Spinal cord (tissue), 10 donors: ENCODE data around the gene USP48. TPM values are rescaled to one million over a fixed set of nuclear protein-coding genes. Genes with fewer than 3 reads are reported as not detected.

ENCODE experiments used
- DNase-seq, 6 donors: peaks; one replicate each; pipeline versions ENCODE4 v3.0.0 to v3.0.0-alpha.2; 2013 to 2015; ENCODE audit warnings: low spot score in 6 of 6, low read depth in 4 of 6
- H3K27ac ChIP-seq: one replicate; pipeline ENCODE4 v1.5.1; 2013; ENCODE audit warnings: low read depth, low read length, control low read depth
- H3K27me3 ChIP-seq: one replicate; pipeline ENCODE4 v1.6.1; 2013; ENCODE audit warnings: low read length; ENCODE audit not compliant: control insufficient read depth, insufficient read depth
- H3K36me3 ChIP-seq: one replicate; pipeline ENCODE4 v1.6.1; 2013; ENCODE audit warnings: low read length; ENCODE audit not compliant: control insufficient read depth, insufficient read depth
- H3K4me1 ChIP-seq: one replicate; pipeline ENCODE4 v1.6.1; 2013; ENCODE audit warnings: low read length; ENCODE audit not compliant: control insufficient read depth, insufficient read depth
- H3K4me3 ChIP-seq: one replicate; pipeline ENCODE4 v1.5.1; 2013; ENCODE audit warnings: low read depth, low read length, control low read depth
- H3K9me3 ChIP-seq: one replicate; pipeline ENCODE4 v1.6.1; 2013; ENCODE audit warnings: low read length; ENCODE audit not compliant: control insufficient read depth, insufficient read depth
- WGBS: methylation state at CpG from one replicate; pipeline ENCODE4 v1.1.5; 2013; ENCODE audit warnings: missing lambda C conversion rate; ENCODE audit not compliant: insufficient coverage; 5-methylcytosine and 5-hydroxymethylcytosine counted together
- polyA plus RNA-seq, 2 donors: library from polyadenylated mRNA; unstranded; fragments of 120-200 nt; gene quantifications; one replicate each; pipeline ENCODE4 v1.2.1, GENCODE V29; 2013; ENCODE audit not compliant: insufficient read length in 2 of 2
- total RNA-seq, 2 donors: library from RNA; depleted of rRNA in 1 of 2; stranded (reverse); fragments of 120-200 nt in 1 of 2; fragments of >200 nt in 1 of 2; gene quantifications; one replicate each; pipeline versions ENCODE4 v1.2.3 to v1.2.4, GENCODE V29; 2013 to 2014
- donor health status: healthy.

The USP48 gene
- total and polyA plus RNA-seq, 4 donors: 41.0 to 76.3 (median 61.9) TPM

DNA sequence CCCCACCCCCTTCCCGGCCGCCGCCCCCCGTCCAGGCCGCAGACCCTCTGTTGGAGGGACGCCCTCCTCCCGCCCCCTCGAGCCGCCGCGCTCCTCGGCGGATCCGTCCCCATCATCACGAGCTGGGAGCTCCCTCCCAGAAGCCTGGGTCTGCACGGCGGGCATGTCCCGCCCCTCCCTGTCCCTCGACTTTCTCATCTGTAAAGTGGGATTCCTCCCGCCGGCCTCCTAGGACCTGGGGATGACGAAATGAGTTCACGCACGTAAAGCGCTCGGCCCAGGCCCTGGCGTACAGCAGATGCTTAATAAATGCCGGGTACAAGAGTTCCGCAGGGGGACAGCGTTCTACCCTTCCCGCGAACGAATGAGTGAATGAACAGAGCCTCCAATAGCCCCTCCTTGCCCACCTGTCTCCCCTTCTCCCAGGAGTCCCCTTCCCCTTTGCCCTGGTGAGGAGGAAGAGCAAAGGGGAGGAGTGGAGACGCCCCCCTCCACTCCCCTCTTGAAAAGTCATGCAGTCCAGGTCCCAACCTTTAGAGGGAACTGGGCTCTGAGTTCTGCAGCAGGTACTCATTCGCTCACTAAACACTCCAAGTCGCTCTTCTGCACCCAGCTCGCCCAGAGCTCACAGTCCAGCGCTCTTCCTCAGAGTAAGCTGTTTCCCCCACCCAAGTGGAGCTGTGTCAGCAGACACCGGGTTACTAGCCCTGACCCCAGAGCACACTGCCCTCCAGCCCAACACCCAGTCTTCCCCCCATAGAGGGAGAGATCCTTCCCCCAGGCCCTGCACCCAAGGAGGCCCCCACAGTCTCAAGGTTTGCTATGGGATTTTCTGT, 130.6 kb downstream of the USP48 start:
- no peaks in the 10 kb centered on the region for H3K27me3 ChIP-seq
- peaks cover 22% of the 10 kb centered on the region for H3K36me3 ChIP-seq
- WGBS: 19% methylated on average over 20 of the region's 39 CpGs
- H3K4me3 ChIP-seq: peak overlapping the region; percentile 36
- peak in 1 of 6 donors; percentile 45 for DNase-seq
- H3K9me3 ChIP-seq: no peaks in the 10 kb centered on the region
- H3K27ac ChIP-seq: peak overlapping the region; percentile 94
- H3K4me1 ChIP-seq: peaks cover 87% of the 10 kb centered on the region

DNA sequence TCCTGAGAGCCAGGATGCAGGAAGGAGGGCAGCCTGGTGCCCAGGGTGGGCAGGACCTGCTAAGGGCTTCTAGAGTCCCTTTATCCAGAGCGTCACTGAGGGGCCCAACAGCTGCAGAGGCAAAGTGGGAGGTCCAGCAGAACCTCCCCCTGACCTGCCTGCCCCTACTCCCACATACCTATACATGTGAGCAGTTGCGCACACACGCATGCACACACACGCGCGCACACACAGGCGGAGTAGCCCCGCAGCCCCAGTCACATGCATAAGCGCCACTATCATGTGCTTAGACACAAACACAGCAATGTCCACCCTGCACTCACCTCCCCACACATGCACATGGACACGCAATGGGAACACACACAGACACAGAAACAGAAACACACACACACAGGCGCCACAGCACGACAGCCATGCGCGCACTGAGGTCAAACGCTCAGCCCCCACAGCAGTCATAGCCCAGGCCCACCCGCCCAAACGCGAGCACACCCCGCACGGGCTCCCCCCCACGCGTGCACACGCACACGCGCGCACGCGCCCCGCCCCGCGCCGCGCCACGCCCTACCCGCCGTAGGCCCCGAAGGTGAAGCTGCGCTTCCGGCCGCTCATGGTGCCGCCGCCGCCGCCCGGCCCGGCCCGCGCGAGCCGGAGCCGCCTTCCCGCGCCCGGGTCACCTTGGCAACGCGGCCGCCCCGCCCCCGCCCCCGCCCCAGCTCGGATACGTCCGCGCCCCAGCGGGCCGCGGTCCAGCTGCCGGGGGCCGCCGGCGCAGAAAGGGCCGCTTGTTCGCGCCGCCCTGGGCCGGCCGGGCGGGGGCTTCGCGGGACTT, 131.5 kb downstream of the USP48 start:
- 2% methylated on average over 74 of the region's 80 CpGs for WGBS
- peak in 3 of 6 donors; percentile 59 to 89 (median 86) for DNase-seq

DNA sequence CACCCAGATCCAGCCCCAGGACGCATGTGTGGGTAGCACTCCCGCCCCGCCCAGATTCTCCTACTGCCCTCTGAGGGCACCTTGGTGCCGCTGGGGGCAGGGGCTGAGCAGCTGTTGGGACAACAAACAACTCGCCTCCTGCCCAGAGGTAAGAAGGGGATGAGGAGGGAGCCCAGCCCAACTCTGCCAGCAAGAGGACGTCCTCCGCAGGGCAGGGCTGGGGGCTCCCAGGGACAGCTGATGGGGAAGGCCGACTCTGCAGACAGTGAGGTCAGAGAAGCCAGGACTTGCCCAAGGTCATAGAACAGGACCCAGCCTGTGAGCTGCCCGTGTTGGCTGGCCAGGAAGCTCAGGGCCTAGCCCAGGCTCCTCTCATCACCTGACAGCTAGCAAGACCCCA, 132.5 kb downstream of the USP48 start:
- H3K4me1 ChIP-seq: peaks cover 77% of the 10 kb centered on the region
- 75% methylated on average over 6 of the region's 9 CpGs for whole genome bisulfite sequencing
- H3K27me3 ChIP-seq: no peaks in the 10 kb centered on the region
- peak overlapping the region; percentile 50 for H3K4me3 ChIP-seq
- H3K27ac ChIP-seq: peak overlapping the region; percentile 80
- H3K36me3 ChIP-seq: peaks cover 29% of the 10 kb centered on the region
- DNase-seq: no peak
- no peaks in the 10 kb centered on the region for H3K9me3 ChIP-seq

More for the DNA sequence above, 131.5 kb downstream of the USP48 start:
- Histone ChIP-seq H3K36me3 (peaks cover 22% of the 10 kb centered on the region), H3K9me3 (no peaks in the 10 kb centered on the region), H3K27ac (peak overlapping the region; percentile 80), H3K4me1 (peaks cover 78% of the 10 kb centered on the region), H3K4me3 (peak overlapping the region; percentile 50), H3K27me3 (no peaks in the 10 kb centered on the region)

DNA sequence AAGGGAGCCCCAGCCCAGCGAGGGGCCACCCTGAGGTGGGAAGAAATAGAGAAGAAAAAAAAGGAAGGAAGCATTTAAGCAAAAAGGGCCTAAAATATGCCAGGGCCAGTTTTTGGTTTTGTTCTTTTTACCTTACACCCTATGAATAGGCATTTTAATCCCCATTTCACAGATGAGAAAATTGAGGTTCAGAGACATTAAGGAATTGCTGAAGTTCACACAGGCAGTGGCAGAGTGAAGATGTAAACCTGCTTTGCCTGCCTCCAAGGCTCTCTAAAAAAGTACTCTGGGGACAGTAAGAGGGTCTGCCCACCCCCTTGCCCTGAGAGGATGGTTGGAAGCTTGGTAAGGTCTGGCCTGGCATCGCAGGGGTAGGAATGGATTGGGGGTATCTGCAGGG, 133.6 kb downstream of the USP48 start:
- Histone ChIP-seq H3K27me3 (no peaks in the 10 kb centered on the region), H3K27ac (no peak overlapping the region), H3K4me1 (peaks cover 71% of the 10 kb centered on the region), H3K36me3 (peaks cover 34% of the 10 kb centered on the region), H3K9me3 (no peaks in the 10 kb centered on the region), H3K4me3 (no peak overlapping the region)
- 83% methylated on average over 1 of the region's 2 CpGs for WGBS
- DNase-seq: no peak

DNA sequence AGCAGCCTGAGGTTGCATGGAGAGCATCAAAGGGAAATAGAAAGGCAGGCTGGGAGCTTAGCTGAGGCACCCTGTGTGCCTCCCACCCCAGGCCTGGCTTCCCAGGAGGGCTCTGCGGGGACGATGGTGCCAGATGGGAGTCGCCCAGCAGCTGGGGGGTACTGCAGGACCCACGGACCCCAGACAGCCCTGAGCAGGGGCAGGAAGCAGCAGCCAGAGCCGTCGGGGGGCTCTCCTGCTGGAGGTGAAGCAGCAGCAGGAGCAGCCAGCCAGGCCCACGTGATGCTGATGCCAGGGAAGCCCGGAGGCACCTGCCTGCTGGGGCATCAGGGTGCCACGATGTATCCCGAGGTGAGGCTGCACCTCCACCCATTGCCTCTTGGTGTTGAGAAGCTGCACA, 134.2 kb downstream of the USP48 start:
- H3K27me3 ChIP-seq: no peaks in the 10 kb centered on the region
- no peak for DNase-seq
- H3K27ac ChIP-seq: no peak overlapping the region
- H3K9me3 ChIP-seq: no peaks in the 10 kb centered on the region
- H3K4me1 ChIP-seq: peaks cover 66% of the 10 kb centered on the region
- no peak overlapping the region for H3K4me3 ChIP-seq
- 70% methylated on average over 10 of the region's 10 CpGs for WGBS
- H3K36me3 ChIP-seq: peaks cover 37% of the 10 kb centered on the region

DNA sequence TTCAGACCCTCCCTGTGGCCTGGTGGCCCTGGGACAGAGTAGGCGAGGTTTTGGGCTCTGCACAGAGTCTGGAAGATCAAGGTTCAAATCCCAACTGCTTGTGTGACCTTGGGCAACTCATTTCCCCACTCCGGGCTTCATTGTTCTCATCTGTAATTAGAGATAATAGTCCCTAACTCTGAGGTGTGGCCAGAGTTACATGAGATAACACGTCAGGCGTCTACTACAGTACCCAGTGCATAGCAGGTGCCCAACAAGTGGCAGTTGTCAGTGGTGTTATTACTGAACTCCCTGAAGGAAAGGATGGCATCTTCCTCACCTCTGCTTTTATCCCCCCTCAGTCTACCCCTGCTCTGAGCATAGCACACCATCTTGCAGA, 134.6 kb downstream of the USP48 start:
- H3K4me1 ChIP-seq: peaks cover 62% of the 10 kb centered on the region
- H3K9me3 ChIP-seq: no peaks in the 10 kb centered on the region
- WGBS: 100% methylated on average over 2 of the region's 4 CpGs
- DNase-seq: no peak
- no peak overlapping the region for H3K27ac ChIP-seq
- H3K36me3 ChIP-seq: peaks cover 37% of the 10 kb centered on the region
- no peaks in the 10 kb centered on the region for H3K27me3 ChIP-seq
- H3K4me3 ChIP-seq: no peak overlapping the region

DNA sequence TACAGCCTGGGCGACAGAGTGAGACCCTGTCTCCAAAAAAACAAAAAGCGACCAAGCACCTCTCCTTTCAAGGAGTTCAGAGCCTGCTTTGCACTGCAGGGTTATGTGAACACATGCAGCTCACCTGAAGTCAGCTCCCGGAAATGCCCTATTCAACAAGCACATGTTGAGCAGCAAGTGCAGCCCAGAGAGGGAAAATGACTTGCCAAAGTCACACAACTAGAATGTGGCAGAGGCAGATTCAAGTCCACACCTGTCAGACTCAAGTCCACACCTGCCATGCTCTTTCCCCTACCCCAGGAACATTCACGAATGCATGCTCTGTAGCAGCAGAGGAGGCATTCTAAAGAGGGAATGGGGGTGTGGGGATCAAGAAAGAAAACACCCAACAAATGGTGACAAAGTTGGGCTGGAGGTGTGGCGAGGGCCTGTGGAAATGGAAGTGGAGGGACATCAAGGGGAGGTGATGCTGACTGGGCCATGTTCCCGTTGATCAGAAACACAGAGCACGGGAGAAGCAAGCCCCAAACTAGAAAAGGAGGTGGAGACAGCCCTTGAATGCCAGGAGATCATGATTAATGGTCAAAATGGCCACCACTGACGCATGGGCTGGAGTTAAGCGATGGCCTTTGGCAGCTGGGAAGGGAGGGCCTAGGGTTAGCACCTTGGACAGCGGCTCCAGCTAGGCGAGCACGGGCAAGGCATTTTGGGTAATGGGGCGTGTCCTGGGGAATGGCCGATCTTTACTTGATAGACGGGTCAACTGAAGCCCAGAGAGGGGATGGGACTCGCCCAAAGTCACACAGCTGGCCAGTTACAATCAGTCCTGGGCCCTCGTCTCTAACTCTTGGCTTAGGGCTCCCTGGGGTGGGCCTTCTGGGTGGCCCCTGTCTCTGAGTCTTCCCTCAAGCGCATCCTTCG, 135.3 kb downstream of the USP48 start:
- H3K36me3 ChIP-seq: peaks cover 38% of the 10 kb centered on the region
- no peak for DNase-seq

DNA sequence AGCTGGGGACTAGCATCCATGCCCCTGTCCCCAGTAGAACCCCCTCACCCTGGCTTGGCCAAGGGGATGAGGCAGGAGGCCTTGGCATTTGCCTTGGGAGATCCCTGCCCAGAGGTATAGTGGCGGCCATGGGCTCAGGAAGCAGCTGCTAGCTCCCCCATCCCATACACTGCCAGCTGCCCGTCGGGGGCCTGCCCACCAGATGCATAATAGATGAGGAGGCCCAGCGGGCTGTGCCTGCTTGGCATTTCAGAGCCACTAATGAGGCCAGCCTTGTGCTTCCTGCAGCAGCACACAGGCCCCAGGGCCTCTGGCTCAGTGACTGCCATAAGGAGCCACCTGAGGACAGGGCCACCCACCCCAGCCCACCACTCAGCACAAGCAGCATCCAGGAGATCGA, 137.4 kb downstream of the USP48 start:
- H3K27ac ChIP-seq: peak overlapping the region; percentile 35

More for the DNA sequence above, 135.3 kb downstream of the USP48 start:
- Histone ChIP-seq H3K27ac (no peak overlapping the region), H3K9me3 (no peaks in the 10 kb centered on the region), H3K27me3 (no peaks in the 10 kb centered on the region), H3K4me1 (peaks cover 55% of the 10 kb centered on the region), H3K4me3 (no peak overlapping the region)
- WGBS: 44% methylated on average over 18 of the region's 19 CpGs

DNA sequence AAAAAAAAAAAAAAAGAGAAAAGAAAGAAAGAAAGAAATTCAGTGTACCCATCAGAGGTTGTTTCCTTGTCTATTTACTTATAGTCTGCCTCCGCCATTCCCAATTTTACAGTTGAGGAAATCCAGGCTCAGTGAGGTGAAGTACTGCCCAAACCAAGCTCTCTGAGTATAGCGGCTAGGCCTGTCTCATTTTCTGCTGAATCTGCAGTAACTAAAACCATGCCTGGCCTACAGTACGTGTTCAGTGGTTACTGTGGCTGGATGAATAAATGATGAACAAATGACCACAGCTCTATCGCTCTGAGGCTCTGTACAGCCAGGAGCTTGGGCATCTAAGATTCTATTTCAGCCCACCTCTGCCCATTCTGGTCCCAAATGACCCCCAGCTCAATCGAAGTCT, 138.0 kb downstream of the USP48 start:
- no peak overlapping the region for H3K27ac ChIP-seq
- H3K9me3 ChIP-seq: no peaks in the 10 kb centered on the region
- peaks cover 45% of the 10 kb centered on the region for H3K4me1 ChIP-seq
- WGBS: 92% methylated on average over 2 of the region's 5 CpGs
- DNase-seq: no peak
- H3K27me3 ChIP-seq: no peaks in the 10 kb centered on the region
- no peak overlapping the region for H3K4me3 ChIP-seq
- H3K36me3 ChIP-seq: peaks cover 55% of the 10 kb centered on the region

More for the DNA sequence above, 137.4 kb downstream of the USP48 start:
- no peaks in the 10 kb centered on the region for H3K9me3 ChIP-seq
- DNase-seq: peak in 2 of 6 donors; percentile 73 to 78
- H3K4me3 ChIP-seq: no peak overlapping the region
- H3K27me3 ChIP-seq: no peaks in the 10 kb centered on the region
- H3K36me3 ChIP-seq: peaks cover 52% of the 10 kb centered on the region
- peaks cover 48% of the 10 kb centered on the region for H3K4me1 ChIP-seq
- WGBS: 19% methylated on average over 4 of the region's 5 CpGs
